ENCODE data around the gene SRPK2.

The SRPK2 gene

GRCh38 chr7:105098863-105099515, 289.7 kb downstream of the SRPK2 start:
- DNase-seq (ENCODE audit: low read depth), result no peak

- no peak for DNase-seq (ENCODE audit: low read depth)
Measured at GRCh38 chr7:105097619-105098018, 291.1 kb downstream of the SRPK2 start.

- DNase-seq (ENCODE audit: low read depth), result no peak
Measured at GRCh38 chr7:105096306-105096705, 292.4 kb downstream of the SRPK2 start.

- no peak for DNase-seq (ENCODE audit: low read depth)
Measured at GRCh38 chr7:105094966-105095365, 293.8 kb downstream of the SRPK2 start.

GRCh38 chr7:105088456-105088855, 300.3 kb downstream of the SRPK2 start:
- no peak for DNase-seq (ENCODE audit: low read depth)

- DNase-seq (ENCODE audit: low read depth), result no peak
Measured at GRCh38 chr7:105087981-105088380, 300.7 kb downstream of the SRPK2 start.

- no peak for DNase-seq (ENCODE audit: low read depth)
Measured at GRCh38 chr7:105086850-105087249, 301.9 kb downstream of the SRPK2 start.

GRCh38 chr7:105084581-105084980, 304.1 kb downstream of the SRPK2 start:
- DNase-seq (ENCODE audit: low read depth), result no peak

GRCh38 chr7:105079348-105079747, 309.4 kb downstream of the SRPK2 start:
- no peak for DNase-seq (ENCODE audit: low read depth)

- no peak for DNase-seq (ENCODE audit: low read depth)
Measured at GRCh38 chr7:105073143-105073542, 315.6 kb downstream of the SRPK2 start.

GRCh38 chr7:105068886-105069285, 319.8 kb downstream of the SRPK2 start:
- DNase-seq (ENCODE audit: low read depth), result no peak

GRCh38 chr7:105067691-105068090, 321.0 kb downstream of the SRPK2 start:
- no peak for DNase-seq (ENCODE audit: low read depth)

Data from activated gamma-delta T cell treated with anti-CD3 and anti-CD28 coated beads, Interleukin-2, amount 50 U/mL, for 16 hours (primary cell).